ENCODE data around the gene TMEM106C.

Gene TMEM106C

GRCh38 chr12:48002773-48003218 is 39.4 kb downstream of the TMEM106C start:
- FAIRE-seq (no peak), DNase-seq (ENCODE audit: insufficient read length, low spot score) (no peak)
- no peak for TF ChIP-seq CTCF (IDR thresholded peaks at IDR 0.05; ENCODE audit: insufficient read depth, missing control alignments)

GRCh38 chr12:48003226-48004052 is 40.0 kb downstream of the TMEM106C start:
- FAIRE-seq = no peak
- no peak for DNase-seq (ENCODE audit: insufficient read length, low spot score)
- TF ChIP-seq CTCF (IDR thresholded peaks at IDR 0.05; ENCODE audit: insufficient read depth, missing control alignments) = no peak

GRCh38 chr12:48004053-48004941 is 40.9 kb downstream of the TMEM106C start, which contains the start of gene COL2A1:
Gene COL2A1 (minus strand): TSS chr12:48004476. CDS start chr12:48004321, 155 bp downstream.
- FAIRE-seq = no peak
- no peak for DNase-seq (ENCODE audit: insufficient read length, low spot score)
- no peak for TF ChIP-seq CTCF (IDR thresholded peaks at IDR 0.05; ENCODE audit: insufficient read depth, missing control alignments)

- TF ChIP-seq CTCF (IDR thresholded peaks at IDR 0.05; ENCODE audit: insufficient read depth, missing control alignments) = no peak
- DNase-seq (ENCODE audit: insufficient read length, low spot score) (no peak), FAIRE-seq (no peak)
These were observed 41.8 kb downstream of the TMEM106C start for GRCh38 chr12:48005001-48005749.

- DNase-seq (ENCODE audit: insufficient read length, low spot score) (no peak), FAIRE-seq (no peak)
- TF ChIP-seq CTCF (IDR thresholded peaks at IDR 0.05; ENCODE audit: insufficient read depth, missing control alignments) = no peak
These were observed 42.3 kb downstream of the TMEM106C start for GRCh38 chr12:48005750-48006021.

- DNase-seq (ENCODE audit: insufficient read length, low spot score) (no peak), FAIRE-seq (no peak)
- TF ChIP-seq CTCF (IDR thresholded peaks at IDR 0.05; ENCODE audit: insufficient read depth, missing control alignments) = no peak
These were observed 43.8 kb downstream of the TMEM106C start for GRCh38 chr12:48007206-48007605.
